OCI-LY7 (cell line): ENCODE data around the gene GALNT10.

ENCODE experiments used
- CTCF ChIP-seq: fragments of 200-600 bp; sonication (generic); conservative IDR thresholded peaks from 2 replicates; pipeline ENCODE4 v1.5.1; 2014; ENCODE audit warnings: mild to moderate bottlenecking, antibody characterized with exemption, low read length, moderate library complexity, mixed read lengths
- EZH2phosphoT487 ChIP-seq: fragments of 200-600 bp; sonication (generic); IDR thresholded peaks from 2 replicates; pipeline ENCODE4 v1.6.1; 2018; ENCODE audit warnings: low read depth, borderline replicate concordance, mild to moderate bottlenecking, mixed run types, antibody characterized with exemption, low read length, moderate library complexity, mixed read lengths

- no peak for TF ChIP-seq CTCF
- TF ChIP-seq EZH2phosphoT487 = no peak
These were observed 221.8 kb downstream of the GALNT10 start for GRCh38 chr5:154412316-154412715.
